Gastrocnemius medialis (tissue), 4 donors: Measurements from ENCODE around the gene SHC1.

ENCODE experiments used
- CTCF ChIP-seq, 5 experiments: fragments of 450-650 bp in 3 of 5; fragments of 200-600 bp in 2 of 5; sonication (generic) in 2 of 5; IDR thresholded peaks in 4 of 5; conservative IDR thresholded peaks in 1 of 5; 1 replicate in 4 of 5; 2 replicates in 1 of 5; pipeline ENCODE4 v1.5.1; 2016 to 2019; ENCODE audit warnings: antibody characterized with exemption in 5 of 5, mild to moderate bottlenecking in 3 of 5, moderate library complexity in 3 of 5
- POLR2A ChIP-seq, 2 donors: fragments of 450-650 bp; IDR thresholded peaks; one replicate each; pipeline ENCODE4 v1.6.1; 2017; ENCODE audit warnings: antibody characterized with exemption in 2 of 2, mild to moderate bottlenecking in 2 of 2, moderate library complexity in 2 of 2

GRCh38 chr1:154960446-154961136, 10.0 kb downstream of the SHC1 start:
- no peak for TF ChIP-seq CTCF (IDR thresholded peaks at IDR 0.05 in 4 of 5, conservative IDR thresholded peaks at IDR 0.05 in 1 of 5)
- TF ChIP-seq POLR2A (IDR thresholded peaks at IDR 0.05), result no peak
